ENCODE measurements around the gene CREB5. TPM values are rescaled to one million over a fixed set of nuclear protein-coding genes. Genes with fewer than 3 reads are reported as not detected.

The CREB5 gene
- polyA plus RNA-seq, 4 donors: 7.4 to 13.4 (median 8.4) TPM

GRCh38 chr7:28474282-28474638 lies 61.9 kb downstream of the CREB5 start:
- no peak for DNase-seq (ENCODE audit: low read depth in 4 of 4, low spot score in 3 of 4)

GRCh38 chr7:28474640-28475039 lies 62.3 kb downstream of the CREB5 start:
- DNase-seq (ENCODE audit: low read depth in 4 of 4, low spot score in 3 of 4): no peak

GRCh38 chr7:28477041-28477442 lies 64.7 kb downstream of the CREB5 start:
- no peak for DNase-seq (ENCODE audit: low read depth in 4 of 4, low spot score in 3 of 4)

DNA sequence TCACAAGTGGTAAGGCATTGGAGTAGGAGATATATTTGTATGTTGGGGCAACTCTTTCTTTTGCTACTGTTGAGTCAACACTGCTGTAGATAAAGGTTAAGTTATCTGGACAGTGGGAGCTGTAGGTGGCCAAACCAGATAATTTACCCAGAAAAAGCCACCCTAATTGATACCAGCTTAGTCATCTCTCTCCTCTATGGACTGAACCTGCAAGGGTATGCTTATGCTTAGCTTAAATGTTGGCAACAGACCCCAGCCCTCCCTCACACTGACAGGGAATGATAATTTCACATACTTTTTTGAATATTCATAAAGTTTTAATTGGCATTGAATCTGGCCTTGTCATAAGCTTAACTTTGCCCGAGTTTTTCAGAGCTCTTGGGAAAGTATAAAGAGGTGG lies 66.3 kb downstream of the CREB5 start:
- DNase-seq (ENCODE audit: low read depth in 4 of 4, low spot score in 3 of 4): no peak

GRCh38 chr7:28479507-28479947 lies 67.2 kb downstream of the CREB5 start:
- no peak for DNase-seq (ENCODE audit: low read depth in 4 of 4, low spot score in 3 of 4)

GRCh38 chr7:28480595-28480994 lies 68.3 kb downstream of the CREB5 start:
- no peak for DNase-seq (ENCODE audit: low read depth in 4 of 4, low spot score in 3 of 4)

DNA sequence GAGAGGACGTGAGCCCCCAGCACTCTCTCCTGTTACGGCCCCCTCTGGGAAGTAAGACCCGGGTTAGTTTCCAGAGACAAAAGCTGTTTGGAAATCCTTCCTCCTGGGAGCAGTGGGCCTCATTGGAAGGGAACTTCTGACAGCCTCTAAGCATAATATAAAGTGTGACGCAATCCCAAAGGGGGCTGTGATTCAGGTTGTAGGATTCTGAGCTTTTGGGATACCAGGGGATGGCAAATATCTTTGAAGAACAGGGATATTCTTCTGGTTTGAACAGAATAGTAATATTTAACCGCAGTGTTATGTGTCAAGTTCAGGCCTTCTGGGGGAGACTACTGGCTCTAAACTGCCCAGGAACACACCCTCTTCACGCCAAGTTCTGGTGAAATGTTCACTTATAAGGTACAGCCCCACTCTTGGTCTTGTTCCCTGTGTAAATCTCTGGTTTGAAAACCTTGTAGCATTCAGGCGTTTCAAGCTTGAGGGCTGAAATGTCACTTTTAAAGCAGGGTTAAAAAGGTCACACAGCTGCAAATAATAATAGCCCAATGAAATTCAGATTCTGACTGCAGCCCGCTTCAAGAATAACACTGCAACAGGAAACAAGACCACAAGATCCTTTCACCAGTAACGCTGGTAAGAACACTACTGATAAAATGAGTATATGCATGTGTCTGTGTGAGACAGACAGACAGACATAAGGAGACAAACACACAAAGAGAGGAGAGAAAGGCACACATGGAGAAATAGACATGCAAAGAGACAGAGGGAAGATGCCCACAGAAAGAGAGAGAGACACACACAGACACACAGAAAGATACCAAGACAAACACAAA lies 69.0 kb downstream of the CREB5 start:
- DNase-seq (ENCODE audit: low read depth in 4 of 4, low spot score in 3 of 4): no peak

DNA sequence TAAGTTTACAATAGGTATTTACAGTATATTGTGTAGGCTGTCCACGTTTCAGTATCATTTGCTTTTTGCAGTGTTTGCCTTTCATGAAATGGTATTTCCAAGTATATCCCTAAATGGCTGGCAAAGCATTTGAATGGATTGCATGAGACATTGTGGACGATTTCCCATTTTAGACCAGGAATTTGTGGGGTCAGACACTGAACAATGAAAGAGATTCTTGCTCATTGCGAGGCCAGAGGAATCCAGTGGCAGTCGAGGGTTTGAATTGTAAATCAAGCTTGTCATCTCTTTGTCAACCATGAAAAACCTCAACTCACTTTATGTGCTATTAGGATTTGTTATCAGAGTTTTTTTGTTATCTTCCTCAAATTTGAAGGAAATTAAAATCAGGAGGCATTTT lies 70.8 kb downstream of the CREB5 start:
- no peak for DNase-seq (ENCODE audit: low read depth in 4 of 4, low spot score in 3 of 4)

- no peak for DNase-seq (ENCODE audit: low read depth in 4 of 4, low spot score in 3 of 4)
These were observed 71.7 kb downstream of the CREB5 start for GRCh38 chr7:28483908-28484605.

DNA sequence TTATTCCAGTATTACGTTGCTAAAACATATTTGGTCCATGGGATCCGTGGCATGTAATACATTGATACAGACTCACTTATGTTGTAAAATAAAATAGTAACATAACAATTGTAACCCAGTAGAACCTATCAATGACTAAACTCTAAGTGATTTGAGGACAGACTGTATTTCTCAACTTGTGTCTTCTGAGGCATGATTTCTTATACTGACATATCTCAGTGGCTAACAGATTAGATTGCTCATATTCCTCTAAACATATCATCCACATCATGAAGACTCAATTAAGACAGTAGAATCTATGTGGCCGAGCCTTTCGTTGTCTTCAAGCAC lies 72.3 kb downstream of the CREB5 start:
- DNase-seq (ENCODE audit: low read depth in 4 of 4, low spot score in 3 of 4): no peak

DNA sequence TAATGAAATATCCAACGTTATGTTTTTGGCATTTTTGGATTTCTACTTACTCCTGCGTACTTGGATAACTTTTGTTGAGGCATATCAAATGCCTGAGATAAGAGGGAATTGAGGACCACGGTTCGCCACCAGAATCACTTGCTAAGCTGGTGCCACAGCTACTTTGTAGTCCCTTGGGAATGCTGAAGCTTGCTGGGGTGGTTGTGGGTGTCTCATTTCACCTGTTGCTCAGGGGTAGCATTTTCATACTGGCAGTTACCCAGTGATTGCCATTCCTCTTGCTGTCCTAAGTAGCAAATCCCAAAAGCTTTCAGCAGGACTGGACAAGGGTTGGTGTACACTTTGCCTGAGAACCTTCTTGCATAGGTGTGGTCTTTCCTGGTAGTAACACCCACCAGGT lies 75.2 kb downstream of the CREB5 start:
- no peak for DNase-seq (ENCODE audit: low read depth in 4 of 4, low spot score in 3 of 4)

DNA sequence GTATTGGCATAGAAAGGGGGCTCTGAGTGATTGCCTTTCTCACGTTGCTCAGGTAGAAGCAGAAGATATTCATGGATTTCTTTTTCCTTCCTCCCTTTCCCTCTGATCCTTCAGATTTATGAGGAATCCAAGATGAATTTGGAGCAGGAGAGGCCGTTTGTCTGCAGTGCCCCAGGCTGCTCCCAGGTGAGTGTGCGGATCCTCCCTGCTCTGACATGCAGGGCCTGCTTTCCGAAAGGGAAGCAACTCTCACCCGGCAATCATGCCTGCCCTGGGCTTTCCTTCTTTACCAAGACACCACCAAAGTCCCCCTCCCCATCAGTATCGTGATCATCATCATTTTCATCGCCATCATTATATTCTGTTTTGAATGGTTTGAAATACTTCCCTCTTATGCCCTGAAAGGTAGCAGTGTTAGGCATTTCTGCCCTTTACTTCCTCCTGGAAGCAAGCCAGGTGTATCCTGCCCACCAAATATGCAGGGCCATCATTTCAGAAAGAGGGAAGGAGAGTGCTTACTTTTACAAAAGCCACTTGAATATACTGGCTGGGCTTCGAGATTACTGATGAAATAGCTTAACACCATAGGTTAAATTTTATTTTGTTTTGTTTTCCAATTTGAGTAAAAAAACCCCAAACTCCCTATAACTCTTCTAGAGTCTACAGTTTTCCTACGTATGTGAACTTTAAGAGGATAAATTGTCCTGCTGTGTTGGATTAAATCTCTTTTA lies 75.9 kb downstream of the CREB5 start:
- peak in 2 of 4 donors; percentile 40 to 47 for DNase-seq (ENCODE audit: low read depth in 4 of 4, low spot score in 3 of 4)

DNA sequence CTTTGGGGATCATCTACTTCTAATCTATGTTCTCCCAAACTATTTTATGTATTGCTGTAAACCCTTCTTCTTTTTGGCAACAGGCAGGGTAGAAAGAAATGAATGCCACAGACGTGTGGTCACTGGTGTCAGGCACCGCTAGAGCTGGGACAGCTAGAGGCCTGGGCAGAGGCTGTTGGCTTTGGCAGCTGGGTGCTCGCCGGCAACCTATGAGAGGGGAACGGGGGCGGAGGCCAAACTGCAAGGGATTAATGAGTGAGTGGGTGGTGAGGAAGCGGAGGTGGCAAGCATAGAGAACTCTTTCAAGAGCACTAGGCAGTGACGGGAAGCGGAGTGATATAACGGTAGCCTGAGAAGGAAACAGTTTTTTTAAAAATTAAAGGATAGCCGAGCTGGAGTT lies 78.5 kb downstream of the CREB5 start:
- no peak for DNase-seq (ENCODE audit: low read depth in 4 of 4, low spot score in 3 of 4)

DNA sequence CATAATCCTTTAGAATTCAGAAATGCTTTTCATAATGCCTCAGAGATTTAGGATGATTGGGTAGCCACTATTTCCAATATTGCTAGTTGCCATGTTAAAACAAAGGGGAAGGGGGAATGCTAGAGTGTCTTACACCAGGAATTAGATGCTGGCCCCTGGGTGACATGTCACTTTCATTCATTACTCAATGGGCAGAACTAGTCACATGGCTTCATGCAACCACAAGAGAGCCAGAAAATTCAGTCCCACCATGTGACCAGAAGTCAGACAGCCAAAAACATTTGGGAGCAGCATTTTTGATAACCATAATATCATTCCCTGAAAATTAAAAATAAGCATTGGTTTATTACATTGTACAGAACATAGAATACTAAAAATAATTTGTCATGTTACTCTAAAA lies 81.2 kb downstream of the CREB5 start:
- no peak for DNase-seq (ENCODE audit: low read depth in 4 of 4, low spot score in 3 of 4)

DNA sequence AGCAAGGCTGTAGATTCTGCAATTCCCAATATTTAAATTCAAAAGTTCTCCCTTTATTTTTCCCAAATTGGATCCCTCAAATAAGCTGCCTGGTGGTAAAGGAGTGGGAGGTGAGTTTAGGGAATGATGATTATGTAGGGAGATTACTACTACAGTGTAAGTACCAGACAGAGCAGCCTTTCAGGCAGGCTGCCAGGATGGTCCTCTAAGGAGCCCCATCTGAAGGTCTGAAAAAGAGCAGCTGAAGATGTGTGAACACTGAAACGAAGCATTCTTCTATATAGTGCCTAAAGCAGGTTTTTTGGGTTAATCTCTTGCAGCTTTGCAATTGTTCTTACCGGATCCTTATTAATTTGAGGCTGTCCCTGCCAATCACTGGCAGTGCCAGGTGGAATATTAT lies 84.7 kb downstream of the CREB5 start:
- no peak for DNase-seq (ENCODE audit: low read depth in 4 of 4, low spot score in 3 of 4)

DNA sequence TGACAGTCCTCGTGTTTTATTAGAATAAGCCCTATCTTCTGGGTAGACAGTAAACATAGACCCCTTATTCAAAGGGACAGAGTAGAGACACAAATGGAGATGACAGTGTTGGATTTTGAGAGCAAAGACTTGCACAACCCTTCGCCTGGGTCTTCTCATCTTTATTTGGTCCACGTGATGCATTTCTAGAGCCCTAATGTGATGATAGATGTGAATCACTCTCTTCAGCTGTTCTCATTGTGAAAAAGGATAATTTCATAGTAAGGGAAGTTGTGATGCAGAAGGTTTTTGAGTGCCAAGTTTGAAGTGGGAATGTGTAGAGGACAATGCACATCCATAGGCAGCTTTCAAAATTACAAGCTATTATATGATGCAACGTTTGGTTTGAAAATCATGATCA lies 86.3 kb downstream of the CREB5 start:
- no peak for DNase-seq (ENCODE audit: low read depth in 4 of 4, low spot score in 3 of 4)

DNA sequence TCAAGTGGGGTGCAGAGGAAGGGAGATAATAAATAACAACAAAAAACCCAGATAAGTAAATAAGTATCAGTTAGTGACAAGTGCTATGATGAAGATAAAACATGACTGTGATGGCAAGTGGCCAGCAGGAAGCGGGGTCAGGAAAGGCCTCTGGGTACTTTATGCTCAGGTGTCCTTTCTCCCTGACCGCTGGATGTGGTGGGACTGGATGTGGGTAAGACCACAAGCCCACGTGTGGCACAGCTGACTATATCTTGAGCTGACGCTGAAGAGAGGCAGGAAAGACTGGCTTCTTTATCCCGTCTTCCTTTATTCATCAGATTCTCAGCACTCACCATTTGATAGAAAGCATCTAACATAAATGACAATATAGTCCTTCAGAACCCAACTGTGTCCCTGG lies 87.8 kb downstream of the CREB5 start:
- DNase-seq (ENCODE audit: low read depth in 4 of 4, low spot score in 3 of 4): no peak

- DNase-seq (ENCODE audit: low read depth in 4 of 4, low spot score in 3 of 4): no peak
These were observed 90.1 kb downstream of the CREB5 start for GRCh38 chr7:28502408-28502807.

- DNase-seq (ENCODE audit: low read depth in 4 of 4, low spot score in 3 of 4): no peak
These were observed 91.1 kb downstream of the CREB5 start for GRCh38 chr7:28503396-28503795.

GRCh38 chr7:28505014-28505413 lies 92.7 kb downstream of the CREB5 start:
- DNase-seq (ENCODE audit: low read depth in 4 of 4, low spot score in 3 of 4): no peak

- no peak for DNase-seq (ENCODE audit: low read depth in 4 of 4, low spot score in 3 of 4)
These were observed 93.5 kb downstream of the CREB5 start for GRCh38 chr7:28505867-28506266.
